Measurements from ENCODE around the gene PXK. TPM values are rescaled to one million over a fixed set of nuclear protein-coding genes. Genes with fewer than 3 reads are reported as not detected.
A peak's percentile ranks its signal among the peaks of the same experiment; 100 is the strongest.

PXK gene
- total and polyA plus RNA-seq, 10 of the 15 experiments (the other 5 are each of a cell fraction or from before 2014, with no cell fraction given), result 8.4 to 38.0 (median 27.6) TPM

DNA sequence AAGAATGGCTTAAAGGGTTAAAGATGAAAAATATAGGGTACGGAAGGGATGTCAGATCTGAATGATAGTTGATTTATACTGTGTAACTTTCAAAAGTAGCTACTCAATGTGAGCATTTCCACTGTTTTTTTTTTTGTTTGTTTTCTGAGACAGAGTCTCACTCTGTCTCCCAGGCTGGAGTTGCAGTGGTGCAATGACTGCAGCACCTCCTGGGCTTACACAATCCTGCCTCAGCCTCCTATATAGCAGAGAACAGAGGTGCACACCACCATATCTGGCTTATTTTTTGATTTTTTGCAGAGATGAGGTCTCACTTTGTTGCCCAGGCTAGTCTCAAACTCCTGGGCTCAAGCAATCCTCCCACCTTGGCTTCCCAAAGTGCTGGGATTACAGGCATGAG lies 9.9 kb upstream of the PXK start:
- SMC1A ChIA-PET (ENCODE audit: uncharacterized antibody, unreplicated experiment), result interaction anchor here (1.6 to 3.8 kb wide), 5 partner anchors 12 to 93 kb away, joined by 5 to 26 read pairs (median 7); partner anchors contain the start of genes HTD2, PXK and RPP14
- 91% methylated on average over 1 of the region's 1 CpG for WGBS (ENCODE audit: insufficient coverage, insufficient replicate concordance, low lambda C conversion rate, missing lambda C conversion rate)
- BruUV-seq (replicated peaks), result no TSS peak
- RAD21 ChIA-PET (ENCODE audit: unreplicated experiment), result interaction anchor here (0.5 to 1.5 kb wide), 3 partner anchors 93 to 128 kb away, joined by 4 to 5 read pairs (median 5); no protein-coding TSS in a partner anchor
- POLR2A ChIA-PET, result no interaction called here
- Histone ChIP-seq H3K27ac (ENCODE audit: control insufficient read depth, insufficient read depth) (no peak overlapping the region), H3K4me3 (no peak overlapping the region), H3K79me2 (ENCODE audit: control insufficient read depth, insufficient read depth, low read length) (no peaks in the 10 kb centered on the region), H3K9me3 (replicated peaks; ENCODE audit: control insufficient read depth, insufficient read depth, low read length) (no peaks in the 10 kb centered on the region), H3K27me3 (replicated peaks in 1 of 2; ENCODE audit: control insufficient read depth in 2 of 2, insufficient read depth in 2 of 2, low read length in 1 of 2) (no peaks in the 10 kb centered on the region), H3K4me1 (ENCODE audit: control insufficient read depth, insufficient read depth, low read length) (peaks cover 17% of the 10 kb centered on the region), H2AFZ (ENCODE audit: control insufficient read depth, low read depth, low read length) (no peak overlapping the region), H3K4me2 (ENCODE audit: control insufficient read depth, insufficient read depth) (no peak overlapping the region), H3K9ac (ENCODE audit: control insufficient read depth, insufficient read depth, low read length) (no peak overlapping the region), H3K36me3 (ENCODE audit: control insufficient read depth in 2 of 2, insufficient read depth in 2 of 2, low read length in 1 of 2) (peaks cover 0 to 11% of the 10 kb centered on the region in 2 experiments; a peak in 2 of 4 replicates), H4K20me1 (ENCODE audit: control insufficient read depth, insufficient read depth) (no peaks in the 10 kb centered on the region)
- intact Hi-C loops (cut with micrococcal nuclease; ENCODE audit: unreplicated experiment) (no loop called here), in situ Hi-C loops (cut with MboI) (loop anchor here (10.0 kb wide), 1 partner anchor 212 kb away; the partner anchor contains the start of gene ACOX2)
- CTCF ChIA-PET, result interaction anchor here (0.6 to 13.0 kb wide), 7 partner anchors 8 to 1059 kb away, joined by 3 to 112 read pairs (median 8); partner anchors contain the start of genes HTD2 and RPP14
- FAIRE-seq (no peak), ATAC-seq (no peak), DNase-seq (ENCODE audit: low read depth, low spot score) (no peak)
- TF ChIP-seq TARDBP (IDR thresholded peaks at IDR 0.05; ENCODE audit: borderline replicate concordance) (no peak), ZNF274 (IDR thresholded peaks at IDR 0.05; ENCODE audit: insufficient read depth, insufficient read length) (no peak), MTA3 (IDR thresholded peaks at IDR 0.05; ENCODE audit: borderline replicate concordance, low read length) (no peak)

GRCh38 chr3:58323529-58324390 lies 8.9 kb upstream of the PXK start:
- RAD21 ChIA-PET (ENCODE audit: unreplicated experiment), result interaction anchor here (1.4 to 1.9 kb wide), 3 partner anchors 17 to 92 kb away, joined by 3 to 13 read pairs (median 7); partner anchors contain the start of genes HTD2 and RPP14

More at GRCh38 chr3:58323529-58324390, 8.9 kb upstream of the PXK start:
- SMC1A ChIA-PET (ENCODE audit: uncharacterized antibody, unreplicated experiment), result interaction anchor here (0.7 to 3.8 kb wide), 10 partner anchors 11 to 145 kb away, joined by 3 to 26 read pairs (median 8); partner anchors contain the start of genes HTD2, PXK and RPP14
- Histone ChIP-seq H4K20me1 (ENCODE audit: control insufficient read depth, insufficient read depth) (no peaks in the 10 kb centered on the region), H3K4me2 (ENCODE audit: control insufficient read depth, insufficient read depth) (0 out of 2 replicates have a peak overlapping the region, but pooled peaks have one; percentile 35), H3K36me3 (ENCODE audit: control insufficient read depth in 2 of 2, insufficient read depth in 2 of 2, low read length in 1 of 2) (peaks cover 0 to 6% of the 10 kb centered on the region in 2 experiments; a peak in 2 of 4 replicates), H3K9me3 (replicated peaks; ENCODE audit: control insufficient read depth, insufficient read depth, low read length) (no peaks in the 10 kb centered on the region), H3K27me3 (replicated peaks in 1 of 2; ENCODE audit: control insufficient read depth in 2 of 2, insufficient read depth in 2 of 2, low read length in 1 of 2) (no peaks in the 10 kb centered on the region), H3K4me1 (ENCODE audit: control insufficient read depth, insufficient read depth, low read length) (peaks cover 17% of the 10 kb centered on the region), H3K4me3 (no peak overlapping the region), H3K79me2 (ENCODE audit: control insufficient read depth, insufficient read depth, low read length) (no peaks in the 10 kb centered on the region), H3K9ac (ENCODE audit: control insufficient read depth, insufficient read depth, low read length) (no peak overlapping the region), H2AFZ (ENCODE audit: control insufficient read depth, low read depth, low read length) (no peak overlapping the region), H3K27ac (ENCODE audit: control insufficient read depth, insufficient read depth) (no peak overlapping the region)
- intact Hi-C loops (cut with micrococcal nuclease; ENCODE audit: unreplicated experiment) (no loop called here), in situ Hi-C loops (cut with MboI) (loop anchor here (10.0 kb wide), 1 partner anchor 211 kb away; the partner anchor contains the start of gene ACOX2)
- ATAC-seq, result peak; percentile 38
- TF ChIP-seq MYC (IDR thresholded peaks at IDR 0.05; ENCODE audit: insufficient read depth, insufficient read length, insufficient replicate concordance, low read length, severe bottlenecking) (no peak), RUNX3 (IDR thresholded peaks at IDR 0.05; ENCODE audit: low read length) (peak; percentile 52; the same call in 1 of the 2 replicates), STAT1 (conservative IDR thresholded peaks at IDR 0.05) (no peak), JUNB (IDR thresholded peaks at IDR 0.05) (peak; percentile 3)
- POLR2A ChIA-PET, result interaction anchor here (0.5 to 1.9 kb wide), 4 partner anchors 10 to 257 kb away, joined by 3 to 6 read pairs (median 6); partner anchors contain the start of genes HTD2 and RPP14
- WGBS (ENCODE audit: insufficient coverage, insufficient replicate concordance, low lambda C conversion rate, missing lambda C conversion rate), result 75% methylated on average over 3 of the region's 3 CpGs
- CTCF ChIA-PET, result interaction anchor here (0.7 to 13.0 kb wide), 12 partner anchors 11 to 211 kb away, joined by 3 to 112 read pairs (median 6); partner anchors contain the start of genes HTD2 and RPP14
- peak; percentile 73 for FAIRE-seq
- no peak for DNase-seq (ENCODE audit: low read depth, low spot score)
- BruUV-seq (replicated peaks), result no TSS peak
